NCI-H2029 treated with DMSO at 0.1 percent for 48 hours (cell line): ENCODE measurements around the gene ZNF653.
"Not testable (repeated sequence)": the region's sequence is repeated elsewhere in the genome, so short reads cannot be mapped to it uniquely, and the experiment has no call there.

ENCODE experiments used
- DNase-seq: peaks from one replicate; lab custom pipeline; 2025; lab: John Stamatoyannopoulos, UW

The ZNF653 gene

DNA sequence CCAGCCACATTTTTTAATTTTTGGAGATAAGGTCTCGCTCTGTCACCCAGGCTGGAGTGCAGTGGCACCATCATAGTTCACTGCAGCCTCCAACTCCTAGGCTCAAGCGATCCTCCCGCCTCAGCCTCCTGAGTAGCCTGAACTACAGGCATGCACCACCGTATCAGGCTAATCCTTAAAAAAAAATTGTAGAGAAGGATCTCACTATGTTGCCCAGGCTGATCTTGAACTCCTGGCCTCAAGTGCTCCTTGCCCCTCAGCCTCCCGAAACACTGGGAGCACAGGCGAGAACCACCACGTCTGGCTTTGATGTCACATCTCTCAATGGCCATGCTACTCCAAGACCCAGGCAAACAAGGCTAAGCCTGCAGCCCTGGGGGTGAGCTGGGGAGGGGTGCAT, 49.0 kb downstream of the ZNF653 start:
- DNase-seq: no peak

DNA sequence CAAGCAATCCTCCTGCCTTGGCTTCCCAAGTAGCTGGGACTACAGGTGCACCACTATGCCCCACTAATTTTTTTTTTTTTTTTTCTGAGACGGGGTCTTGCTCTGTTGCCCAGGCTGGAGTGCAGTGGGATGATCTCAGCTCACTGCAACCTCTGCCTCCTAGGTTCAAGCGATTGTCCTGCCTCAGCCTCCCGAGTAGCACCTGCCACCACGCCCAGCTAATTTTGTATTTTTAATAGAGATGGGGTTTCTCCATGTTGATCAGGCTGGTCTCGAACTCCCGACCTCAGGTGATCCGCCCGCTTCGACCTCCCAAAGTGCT, 50.4 kb downstream of the ZNF653 start:
- DNase-seq: not testable (repeated sequence)

DNA sequence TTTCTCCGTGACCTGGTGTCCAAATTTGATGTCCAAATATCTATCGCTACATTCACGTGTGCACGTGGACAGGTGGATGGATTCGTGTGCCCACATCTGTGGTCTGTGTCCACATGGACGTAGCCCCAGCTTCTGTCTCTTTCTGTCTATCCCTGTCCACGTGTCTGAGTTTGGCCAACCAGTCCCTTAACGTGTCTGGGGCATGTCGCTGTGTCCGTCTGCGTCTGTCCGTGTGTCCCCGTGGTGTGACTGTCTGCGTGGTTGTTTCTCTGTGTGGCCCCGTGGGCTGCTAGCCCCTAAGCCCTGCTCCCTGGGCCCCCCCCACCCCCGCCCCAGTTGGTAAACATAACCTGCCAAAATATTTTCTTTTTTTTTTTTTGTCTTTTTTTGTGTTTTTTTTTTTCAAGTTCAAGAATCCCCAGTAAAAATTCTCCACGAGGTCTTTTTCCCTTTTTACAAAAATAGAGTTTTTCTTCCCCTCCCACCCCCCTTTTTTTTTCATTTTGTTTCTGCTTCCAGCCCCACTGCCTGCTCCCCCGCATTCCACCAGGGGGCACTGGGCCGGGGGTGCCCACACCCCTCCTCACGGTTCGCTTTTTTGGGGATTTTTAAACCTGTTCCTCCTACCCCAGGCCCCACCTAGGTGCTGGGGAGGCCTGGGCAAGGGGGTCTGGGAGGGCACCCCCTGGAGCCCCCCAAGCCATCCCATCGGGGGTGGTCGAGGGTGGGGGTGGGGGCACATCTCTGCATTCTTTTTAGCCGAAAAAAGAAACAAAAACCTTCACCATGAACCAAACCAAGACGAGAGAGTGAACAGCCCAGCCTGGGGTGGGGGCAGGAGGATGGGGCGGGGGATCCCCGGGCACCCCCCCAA, 51.9 kb downstream of the ZNF653 start:
- DNase-seq: no peak

DNA sequence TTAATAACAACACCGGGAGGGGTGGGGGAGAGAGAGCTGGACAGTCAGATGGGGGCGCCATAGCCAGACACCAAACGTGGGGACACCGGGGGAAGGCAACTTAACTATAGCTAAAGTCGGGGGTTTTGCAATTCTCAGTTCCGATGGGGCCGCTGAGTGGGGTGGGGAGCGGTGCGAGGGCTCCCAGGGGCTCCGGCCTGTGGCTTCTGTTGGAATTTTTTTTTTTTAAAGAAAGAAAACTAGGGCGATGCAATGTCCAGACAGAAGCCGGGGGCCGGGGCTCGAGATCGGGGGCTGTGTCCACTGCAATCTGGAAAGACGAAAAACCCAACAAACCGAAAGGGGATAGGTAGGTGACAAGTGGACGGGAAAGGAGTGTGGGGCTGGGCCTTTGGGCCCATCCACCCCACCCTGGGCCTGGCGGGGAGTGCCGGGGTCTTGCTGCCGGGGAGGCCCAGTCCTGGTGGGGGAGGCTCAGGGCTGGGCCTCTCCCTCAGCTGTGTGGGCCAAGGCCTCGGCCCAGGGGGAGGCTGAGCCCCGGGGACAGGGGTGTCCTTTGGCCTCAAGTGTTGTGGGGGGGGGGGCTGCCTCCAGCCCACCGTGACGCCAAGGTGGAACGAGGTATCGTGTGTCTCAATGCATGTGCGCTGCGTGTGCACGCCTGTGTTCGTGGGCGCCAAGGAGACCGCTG, 52.9 kb downstream of the ZNF653 start:
- DNase-seq: no peak

DNA sequence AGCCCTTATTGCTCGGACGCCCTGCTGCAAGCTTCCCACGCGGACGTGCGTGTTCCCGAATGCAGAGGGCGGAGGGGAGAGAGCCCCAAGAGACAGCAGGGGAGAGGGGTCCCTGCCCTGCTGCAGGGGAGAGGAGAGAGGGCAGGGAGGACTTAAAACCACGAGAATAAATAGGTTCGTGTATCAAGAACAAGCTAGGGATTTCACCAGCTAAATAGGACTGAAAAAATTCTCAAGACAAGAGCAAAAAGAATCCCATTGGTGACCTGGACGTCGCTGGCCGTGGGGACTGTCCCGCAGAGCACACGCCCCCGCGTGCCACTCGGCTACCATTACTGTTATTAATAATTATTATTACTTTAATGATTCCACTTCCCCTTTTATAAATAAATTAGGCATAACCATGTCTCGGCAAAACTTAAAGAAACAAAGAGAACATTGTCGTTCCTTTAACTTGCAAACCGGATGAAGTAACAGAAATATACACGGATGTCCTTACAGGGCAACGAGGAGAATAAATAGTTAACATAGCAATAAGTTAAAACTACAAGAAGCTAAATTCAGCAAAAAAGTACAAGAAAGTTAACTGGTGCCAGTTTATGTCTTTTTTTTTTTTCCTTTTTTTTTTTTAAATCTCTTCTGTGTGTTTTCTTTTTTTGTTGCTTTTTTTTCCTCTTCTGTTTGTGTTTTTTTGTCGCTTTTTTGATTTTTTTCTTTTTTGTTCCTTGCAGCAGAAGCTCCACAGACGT, 53.6 kb downstream of the ZNF653 start:
- no peak for DNase-seq

DNA sequence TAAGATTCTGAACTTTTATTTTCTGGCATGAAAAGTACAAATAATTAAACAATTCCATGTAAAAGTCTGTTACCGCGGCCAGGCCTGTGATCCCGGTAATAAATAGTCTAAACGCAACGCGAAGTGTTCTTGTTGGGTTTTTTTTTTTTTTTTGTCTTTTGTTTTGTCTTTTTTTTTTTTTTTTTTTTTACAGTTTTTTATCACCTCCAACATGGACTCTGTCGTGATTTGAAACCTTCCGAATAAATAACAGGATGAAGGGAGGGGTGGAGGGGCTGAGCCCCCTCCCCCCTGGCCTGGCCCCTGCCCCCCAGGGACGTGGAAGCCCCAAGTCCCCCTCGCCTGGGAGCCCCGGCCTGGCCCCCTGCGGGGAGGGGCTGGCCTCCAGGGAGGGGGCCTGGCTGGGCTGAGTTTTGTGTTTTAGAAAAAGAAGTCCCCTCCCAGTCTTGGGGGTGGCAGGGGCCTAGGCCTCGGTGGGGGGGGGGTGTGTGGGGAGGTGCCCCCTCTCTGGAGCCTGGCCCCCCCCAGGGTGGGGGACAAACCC, 54.2 kb downstream of the ZNF653 start:
- DNase-seq: no peak

DNA sequence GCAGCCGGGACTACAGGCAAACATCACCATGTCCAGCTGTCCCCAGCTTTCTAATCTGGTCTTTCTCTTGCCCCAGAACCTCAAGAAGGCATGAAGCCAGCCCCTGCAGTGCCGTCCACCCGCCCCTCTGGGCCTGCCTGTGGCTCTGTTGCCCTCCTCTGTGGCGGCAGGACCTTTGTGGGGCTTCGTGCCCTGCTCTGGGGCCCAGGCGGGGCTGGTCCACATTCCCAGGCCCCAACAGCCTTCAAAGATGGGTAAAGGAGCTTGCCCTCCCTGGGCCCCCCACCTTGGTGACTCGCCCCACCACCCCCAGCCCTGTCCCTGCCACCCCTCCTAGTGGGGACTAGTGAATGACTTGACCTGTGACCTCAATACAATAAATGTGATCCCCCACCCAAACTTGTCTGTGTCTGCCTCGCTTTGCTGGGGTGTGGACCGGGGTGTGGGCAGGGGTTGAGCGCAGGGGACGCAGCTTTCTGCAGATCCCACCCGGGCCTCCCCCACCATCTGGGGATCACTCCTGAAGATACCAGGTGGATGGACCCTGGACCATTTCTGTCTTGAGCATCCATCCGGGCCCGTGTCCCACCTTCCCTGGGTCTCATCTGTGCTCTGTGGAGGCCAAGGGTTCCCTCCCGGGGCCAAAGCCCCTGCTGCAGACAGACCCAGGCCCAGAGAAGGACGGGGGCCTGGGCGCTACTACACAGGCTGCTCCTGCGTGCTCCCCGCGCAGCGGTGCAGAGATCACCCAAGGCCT, 54.9 kb downstream of the ZNF653 start:
- no peak for DNase-seq

DNA sequence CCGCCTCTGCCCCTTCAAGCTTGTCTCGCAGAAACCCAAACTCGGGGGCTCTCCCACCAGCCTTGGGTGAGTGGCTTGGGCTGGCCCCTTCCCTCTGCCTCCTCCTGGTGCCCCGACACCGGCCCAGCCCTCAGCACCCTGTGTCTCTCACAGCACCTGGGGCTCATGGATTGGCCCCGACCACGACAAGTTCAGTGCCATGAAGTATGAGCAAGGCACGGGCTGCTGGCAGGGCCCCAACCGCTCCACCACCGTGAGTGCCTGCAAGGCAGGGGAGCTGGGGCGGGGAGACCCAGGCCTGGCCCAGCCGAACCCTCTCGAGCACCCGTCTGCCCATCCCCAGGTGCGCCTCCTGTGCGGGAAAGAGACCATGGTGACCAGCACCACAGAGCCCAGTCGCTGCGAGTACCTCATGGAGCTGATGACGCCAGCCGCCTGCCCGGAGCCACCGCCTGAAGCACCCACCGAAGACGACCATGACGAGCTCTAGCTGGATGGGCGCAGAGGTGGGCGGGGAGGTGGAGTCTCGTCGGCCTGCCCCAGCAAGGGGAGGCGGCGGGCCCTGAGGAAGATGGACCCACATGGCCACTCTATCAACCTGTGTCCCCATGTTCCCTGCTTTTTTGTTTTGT, 56.6 kb downstream of the ZNF653 start:
- no peak for DNase-seq

DNA sequence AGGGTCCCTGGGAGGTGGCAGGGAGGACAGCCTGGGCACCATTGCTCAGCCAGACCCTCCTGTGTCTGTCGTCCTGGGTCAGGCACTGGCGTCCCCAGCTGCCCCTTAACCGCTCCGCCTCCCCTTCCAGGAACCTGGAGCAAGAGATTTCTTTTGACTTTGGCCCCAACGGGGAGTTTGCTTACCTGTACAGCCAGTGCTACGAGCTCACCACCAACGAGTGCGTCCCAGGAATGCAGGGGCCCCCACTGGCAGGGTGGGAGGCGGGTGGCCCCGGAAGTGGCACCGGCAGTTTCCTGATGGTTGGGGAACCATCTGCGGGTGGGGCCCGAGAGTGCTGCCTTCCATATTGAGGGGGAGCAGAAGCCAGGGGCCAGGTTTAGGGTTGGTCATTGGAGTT, 57.2 kb downstream of the ZNF653 start:
- DNase-seq: no peak

DNA sequence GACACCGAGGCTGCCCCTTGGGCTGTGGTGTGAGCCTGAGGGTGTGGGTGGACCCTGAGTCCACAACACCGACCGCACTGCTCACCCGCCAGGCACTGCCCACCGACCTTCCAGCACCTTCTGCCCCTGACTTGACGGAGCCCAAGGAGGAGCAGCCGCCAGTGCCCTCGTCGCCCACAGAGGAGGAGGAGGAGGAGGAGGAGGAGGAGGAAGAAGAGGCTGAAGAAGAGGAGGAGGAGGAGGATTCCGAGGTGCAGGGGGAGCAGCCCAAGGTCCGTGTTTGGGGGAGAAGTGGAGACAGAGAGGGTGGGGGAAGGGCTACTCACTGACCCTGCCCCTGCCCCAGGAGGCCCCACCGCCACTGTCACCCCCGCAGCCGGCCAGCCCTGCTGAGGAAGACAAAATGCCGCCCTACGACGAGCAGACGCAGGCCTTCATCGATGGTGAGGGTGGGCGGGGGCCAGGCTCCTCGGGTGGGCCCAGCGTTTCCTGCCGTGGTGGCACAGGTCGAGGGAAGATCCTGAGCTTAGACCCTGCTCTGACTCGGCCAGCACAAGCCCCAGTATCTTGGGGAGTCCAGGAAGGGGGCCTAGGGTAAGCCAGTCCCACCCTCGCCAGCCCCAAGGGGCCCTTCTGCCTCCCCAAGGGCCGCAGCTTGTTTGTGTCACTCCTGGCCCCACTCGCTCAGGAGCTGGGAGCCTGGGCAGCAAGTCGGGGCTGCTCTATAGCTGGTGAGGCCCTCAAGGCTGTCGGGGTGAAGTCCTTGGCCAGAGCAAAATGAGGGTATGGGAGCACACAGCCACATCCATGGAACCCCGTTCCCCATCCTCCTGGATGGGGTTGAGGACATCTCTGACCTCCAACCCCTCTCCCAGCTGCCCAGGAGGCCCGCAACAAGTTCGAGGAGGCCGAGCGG, 58.0 kb downstream of the ZNF653 start:
- no peak for DNase-seq

DNA sequence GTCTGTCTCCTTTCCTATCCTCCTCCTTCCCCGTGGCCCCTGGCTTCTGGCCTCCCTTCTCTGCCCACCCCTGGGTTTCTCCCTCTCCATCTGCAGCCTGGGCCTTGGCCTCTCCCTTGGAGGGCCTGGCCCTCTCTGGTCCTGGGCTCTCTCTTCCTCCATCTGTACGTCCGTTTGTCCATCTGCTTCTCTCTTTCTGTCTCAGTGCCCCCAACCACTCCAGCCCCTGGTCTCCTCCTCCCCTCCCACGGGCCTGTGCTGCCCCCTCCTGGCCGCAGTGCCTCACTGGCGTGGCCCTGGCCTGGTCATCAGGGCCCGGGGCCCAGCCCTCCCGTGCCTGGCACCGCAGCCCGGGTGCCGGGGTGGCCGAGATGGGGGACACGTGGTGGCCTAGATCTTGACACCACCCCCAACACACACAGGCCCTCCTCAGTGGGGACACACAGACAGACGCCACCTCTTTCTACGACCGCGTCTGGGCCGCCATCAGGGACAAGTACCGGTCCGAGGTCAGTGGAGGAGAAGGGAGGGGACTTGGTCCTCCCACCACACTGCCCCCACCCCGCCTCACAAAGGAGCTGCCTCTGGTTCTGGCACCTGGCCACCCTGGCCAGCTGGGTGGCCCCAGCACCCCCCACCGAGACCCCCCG, 58.9 kb downstream of the ZNF653 start:
- DNase-seq: no peak

DNA sequence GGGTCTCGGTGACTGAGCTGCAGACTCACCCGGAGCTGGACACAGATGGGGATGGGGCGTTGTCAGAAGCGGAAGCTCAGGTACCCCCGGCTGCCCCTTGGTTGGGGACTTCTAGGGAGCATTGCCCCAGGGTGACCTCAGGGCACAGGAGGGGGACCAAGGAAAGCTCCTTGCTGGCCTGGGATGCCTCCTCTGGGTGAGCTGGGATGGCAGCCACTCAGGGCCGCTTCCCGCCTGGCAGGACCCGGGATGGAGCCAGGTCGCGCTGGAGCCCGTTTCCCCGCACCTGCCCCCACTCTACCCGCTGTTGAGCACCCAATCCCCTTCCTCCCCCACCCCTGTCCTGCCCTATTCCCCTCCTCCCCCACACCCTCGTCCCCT, 59.4 kb downstream of the ZNF653 start:
- no peak for DNase-seq

DNA sequence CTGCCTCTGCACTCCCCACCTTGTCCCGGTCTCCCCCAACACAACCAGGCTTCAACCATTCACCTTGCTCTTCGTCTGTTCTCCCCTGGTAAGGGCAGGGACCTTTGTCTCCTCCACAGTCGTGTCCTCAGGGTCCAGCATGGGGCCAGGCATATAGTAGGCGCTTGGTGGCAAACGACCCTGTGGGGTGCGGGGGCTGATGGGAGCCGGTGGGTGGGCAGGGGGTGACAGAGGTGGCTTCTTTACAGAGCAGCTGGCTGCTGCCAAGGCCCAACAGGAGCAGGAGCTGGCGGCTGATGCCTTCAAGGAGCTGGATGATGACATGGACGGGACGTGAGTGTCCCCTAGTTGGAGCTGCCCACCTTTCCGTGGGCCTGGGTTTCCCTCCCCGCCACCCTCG, 60.5 kb downstream of the ZNF653 start:
- DNase-seq: no peak

DNA sequence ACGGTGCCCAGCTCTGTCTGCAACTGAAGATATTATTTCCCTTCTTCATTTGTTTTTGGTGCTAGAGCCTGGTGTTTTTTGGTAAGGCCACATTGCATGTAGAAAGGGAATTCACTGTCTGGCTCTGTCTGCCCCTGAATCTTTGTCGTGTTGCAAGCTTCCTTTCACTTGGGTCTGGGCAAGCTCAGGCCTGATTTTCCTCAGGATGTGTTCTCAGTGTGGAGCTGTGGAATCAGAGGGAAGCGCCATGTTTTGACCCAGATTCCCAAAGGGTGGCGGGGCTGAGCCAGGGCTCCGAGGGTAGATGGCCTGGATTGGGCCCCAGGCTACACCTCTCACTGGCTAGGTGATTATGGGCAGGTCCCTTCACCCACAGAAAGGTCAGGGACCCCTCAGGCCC, 61.6 kb downstream of the ZNF653 start:
- no peak for DNase-seq

DNA sequence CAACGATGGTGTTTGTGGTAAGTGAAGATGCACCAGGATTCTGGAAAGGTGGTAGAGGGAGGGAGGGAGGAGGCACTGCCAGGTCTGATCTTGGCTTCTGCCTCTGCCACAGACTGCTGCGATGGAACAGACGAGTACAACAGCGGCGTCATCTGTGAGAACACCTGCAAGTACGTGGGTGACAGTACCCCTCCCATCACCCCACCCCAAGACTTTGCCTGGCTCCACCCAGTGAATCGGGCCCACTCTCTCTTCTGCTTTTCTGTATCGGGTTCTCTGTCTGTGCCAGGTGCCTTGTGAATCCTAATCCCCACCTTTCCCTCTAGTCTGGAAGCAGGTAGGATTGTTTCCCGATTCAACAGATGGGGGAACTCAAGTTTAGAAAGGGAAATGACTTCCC, 67.7 kb downstream of the ZNF653 start:
- no peak for DNase-seq

DNA sequence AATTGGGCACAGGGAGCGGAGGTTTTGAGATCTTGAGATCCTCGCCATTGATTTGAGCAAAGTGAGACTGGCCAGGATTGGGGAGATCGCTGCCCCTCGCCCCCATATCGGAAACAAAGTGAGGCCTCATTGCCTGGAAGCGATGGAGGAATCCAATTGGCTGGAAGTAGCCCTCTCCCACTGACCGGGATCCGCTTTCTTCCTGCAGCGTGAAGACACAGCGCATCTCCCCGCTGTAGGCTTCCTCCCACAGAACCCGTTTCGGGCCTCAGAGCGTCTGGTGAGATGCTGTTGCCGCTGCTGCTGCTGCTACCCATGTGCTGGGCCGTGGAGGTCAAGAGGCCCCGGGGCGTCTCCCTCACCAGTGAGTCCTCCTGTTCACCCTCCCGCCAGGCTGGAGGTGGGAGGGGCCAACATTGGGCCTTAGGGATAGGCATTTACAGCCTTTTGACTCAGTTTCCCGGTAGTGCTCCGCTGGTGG, 69.8 kb downstream of the ZNF653 start:
- DNase-seq: no peak

DNA sequence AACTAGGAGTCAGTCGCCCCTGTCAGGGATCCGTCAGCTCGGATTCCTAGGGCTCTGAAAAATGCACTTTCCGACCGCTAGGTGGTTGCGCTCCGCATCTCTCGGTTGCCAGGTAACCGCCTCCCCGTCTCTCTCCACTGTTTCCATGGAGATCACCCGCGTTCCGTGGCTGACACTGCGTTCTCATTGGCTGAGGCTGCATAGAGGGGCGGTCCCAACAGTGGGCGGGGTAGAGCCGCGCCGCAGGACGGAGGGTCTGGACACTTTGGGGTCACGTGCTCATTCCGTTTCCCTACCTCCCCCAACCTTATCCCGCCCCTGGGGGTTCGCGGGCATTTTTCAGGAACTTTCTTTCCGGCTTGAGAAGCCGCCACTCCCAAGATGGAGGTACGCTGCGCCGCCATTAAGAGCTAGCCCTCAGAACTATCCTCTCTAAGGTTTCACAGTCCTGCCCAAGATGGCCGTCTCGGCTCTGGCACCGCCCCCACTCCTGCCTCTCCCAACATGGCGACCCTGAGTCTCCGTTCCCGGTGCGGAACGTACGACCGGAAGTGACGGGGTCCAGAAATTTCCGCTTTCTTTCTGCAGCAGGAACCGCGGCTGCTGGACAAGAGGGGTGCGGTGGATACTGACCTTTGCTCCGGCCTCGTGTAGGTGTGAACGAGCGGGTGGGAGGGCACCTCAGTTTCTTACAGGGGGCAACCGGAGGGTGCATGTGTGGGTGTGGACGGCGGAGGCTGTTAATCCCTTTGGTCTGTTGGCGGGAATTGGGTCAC, 70.4 kb downstream of the ZNF653 start, which contains the start of the genes ODAD3 and PRKCSH:
Gene ODAD3, minus strand, starts transcription at position 65 of the 776 bp plus-strand sequence. CDS start 105 bp downstream, outside the sequence.
Gene PRKCSH, plus strand, starts transcription at position 579 of the 776 bp plus-strand sequence. CDS start 483 bp downstream, outside the sequence.
- peak; percentile 98 for DNase-seq

DNA sequence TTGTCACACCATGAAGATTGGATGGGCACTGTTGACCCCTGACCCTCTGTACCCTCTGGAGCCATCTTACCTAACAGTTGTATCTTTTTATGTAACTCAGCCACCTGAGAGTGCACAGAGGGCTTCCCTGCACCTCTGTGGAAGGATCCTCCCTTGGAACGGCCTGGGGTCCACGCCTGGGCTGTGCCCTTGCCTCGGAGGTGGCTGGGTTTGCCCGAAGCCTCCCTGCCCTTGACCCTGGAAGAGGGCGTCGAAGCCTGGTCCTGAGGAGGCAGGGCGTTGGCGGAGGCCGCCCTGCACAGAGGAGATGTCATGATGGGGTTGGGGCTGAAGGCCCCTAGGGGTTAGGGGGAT, 71.0 kb downstream of the ZNF653 start:
- no peak for DNase-seq

DNA sequence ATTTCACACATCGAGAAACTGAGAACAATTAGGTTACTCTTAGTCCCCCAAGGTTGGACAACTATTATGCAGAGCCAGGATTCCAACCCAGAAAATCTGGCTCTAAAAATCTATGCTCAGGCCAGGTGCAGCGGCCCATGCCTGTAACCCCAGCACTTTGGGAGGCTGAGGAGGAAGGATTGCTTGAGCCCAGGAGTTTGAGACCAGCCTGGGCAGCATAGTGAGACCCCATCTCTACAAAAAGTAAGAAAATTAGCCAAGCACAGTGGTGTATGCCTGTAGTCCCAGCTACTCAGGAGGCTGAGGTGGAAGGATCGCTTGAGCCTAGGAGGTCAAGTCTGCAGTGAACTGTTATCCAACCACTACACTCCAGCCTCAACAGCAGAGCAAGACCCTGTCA, 72.1 kb downstream of the ZNF653 start:
- DNase-seq: not testable (repeated sequence)
